H1 (cell line): ENCODE results near the gene UGT2B7.

Experiments
- CHD1 ChIP-seq: IDR thresholded peaks from 2 replicates; pipeline ENCODE4 v1.6.1; 2012; ENCODE audit warnings: low read depth, low read length, improper control_type of control experiment
- CHD2 ChIP-seq: IDR thresholded peaks from 2 replicates; pipeline ENCODE4 v1.6.1; 2012; ENCODE audit warnings: low read length, improper control_type of control experiment
- CREB1 ChIP-seq: IDR thresholded peaks from 2 replicates; pipeline ENCODE4 v1.6.1; 2012; ENCODE audit warnings: inconsistent platforms
- EZH2 ChIP-seq: fragments of 200-600 bp; sonication (generic); IDR thresholded peaks from 2 replicates; pipeline ENCODE4 v1.7.1; 2012; ENCODE audit warnings: low read depth, mild to moderate bottlenecking, moderate library complexity, low read length, inconsistent platforms; ENCODE audit not compliant: severe bottlenecking
- HDAC2 ChIP-seq, 2 experiments: fragments of 300-600 bp in 1 of 2; sonication (generic) in 1 of 2; IDR thresholded peaks; 2 replicates each; pipeline ENCODE4 v1.6.1; 2011 to 2012; ENCODE audit warnings: low read depth in 2 of 2, low read length in 2 of 2, mild to moderate bottlenecking in 2 of 2, moderate library complexity in 2 of 2, borderline replicate concordance in 1 of 2, inconsistent platforms in 1 of 2
- JUN ChIP-seq: IDR thresholded peaks from 2 replicates; pipeline ENCODE4 v1.6.1; 2011; ENCODE audit warnings: low read depth, mild to moderate bottlenecking, improper control_type of control experiment, low read length
- POLR2AphosphoS5 ChIP-seq: IDR thresholded peaks from 2 replicates; pipeline ENCODE4 v1.6.1; 2011; ENCODE audit warnings: low read depth, low read length
- SIRT6 ChIP-seq: IDR thresholded peaks from one replicate; pipeline ENCODE4 v1.7.1; 2012; ENCODE audit warnings: low read length, inconsistent platforms
- SP1 ChIP-seq: IDR thresholded peaks from 2 replicates; pipeline ENCODE4 v1.6.1; 2011; ENCODE audit warnings: low read depth, low read length
- SP4 ChIP-seq: IDR thresholded peaks from 2 replicates; pipeline ENCODE4 v1.6.1; 2012; ENCODE audit warnings: low read length, inconsistent platforms
- TAF1 ChIP-seq: IDR thresholded peaks from 2 replicates; pipeline ENCODE4 v1.6.1; 2011; ENCODE audit warnings: mild to moderate bottlenecking, low read depth, low read length
- YY1 ChIP-seq: IDR thresholded peaks from 2 replicates; pipeline ENCODE4 v1.6.1; 2011; ENCODE audit warnings: low read depth, mild to moderate bottlenecking, low read length
- TF ChIP-seq, protein P1 (sequence below), 3 experiments: IDR thresholded peaks; 1 replicate in 2 of 3; 2 replicates in 1 of 3; pipeline versions ENCODE4 v1.5.1 to v1.6.1; 2011; ENCODE audit warnings: low read length in 3 of 3, mild to moderate bottlenecking in 3 of 3, inconsistent platforms in 2 of 3, low read depth in 1 of 3, moderate library complexity in 1 of 3; ENCODE audit not compliant: insufficient read depth in 1 of 3; ENCODE audit errors: control extremely low read depth in 1 of 3

DNA sequence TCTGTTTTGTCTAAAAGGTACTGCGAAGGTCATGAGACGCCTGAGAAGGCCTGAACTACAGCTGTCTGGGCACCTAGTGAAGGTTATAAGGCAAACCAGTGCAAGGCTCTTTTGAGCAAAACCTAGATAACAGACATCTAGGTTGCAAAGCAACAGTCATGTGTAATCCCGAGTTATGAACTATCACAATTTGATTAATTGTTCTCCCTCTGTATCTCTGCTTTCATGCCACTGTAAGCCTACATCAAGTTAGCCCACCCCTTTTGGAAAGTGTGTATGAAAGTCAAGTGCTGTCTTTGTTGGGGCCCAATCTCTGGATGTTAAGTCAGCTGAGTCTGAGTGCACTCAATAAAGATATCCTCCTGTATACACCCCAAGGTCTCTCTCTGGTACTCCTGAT is 31.9 kb upstream of the UGT2B7 start:
- TF ChIP-seq EZH2: no peak
- TF ChIP-seq, protein P1, sequence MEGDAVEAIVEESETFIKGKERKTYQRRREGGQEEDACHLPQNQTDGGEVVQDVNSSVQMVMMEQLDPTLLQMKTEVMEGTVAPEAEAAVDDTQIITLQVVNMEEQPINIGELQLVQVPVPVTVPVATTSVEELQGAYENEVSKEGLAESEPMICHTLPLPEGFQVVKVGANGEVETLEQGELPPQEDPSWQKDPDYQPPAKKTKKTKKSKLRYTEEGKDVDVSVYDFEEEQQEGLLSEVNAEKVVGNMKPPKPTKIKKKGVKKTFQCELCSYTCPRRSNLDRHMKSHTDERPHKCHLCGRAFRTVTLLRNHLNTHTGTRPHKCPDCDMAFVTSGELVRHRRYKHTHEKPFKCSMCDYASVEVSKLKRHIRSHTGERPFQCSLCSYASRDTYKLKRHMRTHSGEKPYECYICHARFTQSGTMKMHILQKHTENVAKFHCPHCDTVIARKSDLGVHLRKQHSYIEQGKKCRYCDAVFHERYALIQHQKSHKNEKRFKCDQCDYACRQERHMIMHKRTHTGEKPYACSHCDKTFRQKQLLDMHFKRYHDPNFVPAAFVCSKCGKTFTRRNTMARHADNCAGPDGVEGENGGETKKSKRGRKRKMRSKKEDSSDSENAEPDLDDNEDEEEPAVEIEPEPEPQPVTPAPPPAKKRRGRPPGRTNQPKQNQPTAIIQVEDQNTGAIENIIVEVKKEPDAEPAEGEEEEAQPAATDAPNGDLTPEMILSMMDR (IDR thresholded peaks at IDR 0.05; ENCODE audit: control extremely low read depth in 1 of 3, insufficient read depth in 1 of 3, low read depth in 1 of 3, low read length in 3 of 3): no peak
- no peak for TF ChIP-seq SP1
- TF ChIP-seq SP4: no peak
- TF ChIP-seq YY1: no peak
- TF ChIP-seq CHD1: no peak
- TF ChIP-seq SIRT6: no peak
- TF ChIP-seq CREB1: no peak
- TF ChIP-seq JUN: no peak
- no peak for TF ChIP-seq POLR2AphosphoS5
- no peak for TF ChIP-seq TAF1
- TF ChIP-seq HDAC2 (IDR thresholded peaks at IDR 0.05; ENCODE audit: borderline replicate concordance in 1 of 2, low read depth in 2 of 2, low read length in 2 of 2): no peak
- no peak for TF ChIP-seq CHD2
